ENCODE data around the gene ZNF750.

The ZNF750 gene

GRCh38 chr17:82836823-82837357, 2.9 kb downstream of the ZNF750 start:
- peak overlapping the region; percentile 97 for H3K27ac ChIP-seq
- DNase-seq (ENCODE audit: low spot score): no peak
- CTCF ChIA-PET: interaction anchor here (0.7 to 3.6 kb wide), 4 partner anchors 19 to 81 kb away, joined by 3 to 20 read pairs (median 3); no protein-coding TSS in a partner anchor
- TF ChIP-seq CTCF (conservative IDR thresholded peaks at IDR 0.05; ENCODE audit: low read depth): no peak
- POLR2A ChIA-PET (ENCODE audit: low non-redundant PET): interaction anchor here (1.0 to 1.4 kb wide), 2 partner anchors 38 kb away, joined by 3 to 8 read pairs; no protein-coding TSS in a partner anchor

DNA sequence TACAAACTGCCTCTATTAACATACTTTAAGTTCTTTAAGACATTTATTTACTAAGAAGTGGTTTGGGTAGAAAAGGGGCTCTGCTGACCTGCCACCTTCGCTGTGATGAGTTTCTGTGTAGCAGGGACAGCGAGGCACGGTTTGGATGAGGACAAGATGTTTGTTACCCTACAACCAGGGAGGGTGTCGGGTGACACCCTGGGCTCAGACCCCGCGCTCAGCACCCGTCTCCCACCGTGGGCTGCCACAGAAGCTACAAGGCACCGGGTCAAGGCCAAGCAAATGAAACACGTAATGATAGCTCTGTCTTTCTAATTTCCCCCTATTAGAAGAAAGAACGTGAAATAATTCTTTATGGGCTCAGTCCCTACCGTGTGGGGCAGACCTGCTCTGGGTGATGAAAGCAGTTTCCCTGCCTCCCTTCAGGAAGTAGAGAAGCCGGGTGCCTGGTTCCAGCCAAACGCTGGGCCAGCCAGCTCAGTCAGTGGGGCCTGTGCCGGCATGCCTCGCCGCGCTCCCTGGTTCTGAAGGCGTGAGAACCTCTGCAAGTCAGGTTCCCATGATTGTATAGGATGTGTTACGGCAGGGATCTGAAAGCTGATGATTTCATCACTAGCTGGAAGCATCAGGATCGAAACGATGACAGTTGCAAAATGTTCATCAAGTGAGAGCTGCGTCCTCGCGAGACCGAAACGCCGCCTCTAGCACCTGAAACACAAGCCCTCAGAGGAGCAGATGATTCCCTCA, 3.9 kb downstream of the ZNF750 start:
- H3K27ac ChIP-seq: peak overlapping the region; percentile 97
- no peak for TF ChIP-seq CTCF (conservative IDR thresholded peaks at IDR 0.05; ENCODE audit: low read depth)
- ChIA-PET CTCF (interaction anchor here (0.6 to 3.6 kb wide), 3 partner anchors 12 to 40 kb away, joined by 3 to 20 read pairs (median 3); no protein-coding TSS in a partner anchor), POLR2A (ENCODE audit: low non-redundant PET) (interaction anchor here (1.4 kb wide), 1 partner anchor 39 kb away, joined by 8 read pairs; no protein-coding TSS in a partner anchor)
- DNase-seq (ENCODE audit: low spot score): peak; percentile 93

DNA sequence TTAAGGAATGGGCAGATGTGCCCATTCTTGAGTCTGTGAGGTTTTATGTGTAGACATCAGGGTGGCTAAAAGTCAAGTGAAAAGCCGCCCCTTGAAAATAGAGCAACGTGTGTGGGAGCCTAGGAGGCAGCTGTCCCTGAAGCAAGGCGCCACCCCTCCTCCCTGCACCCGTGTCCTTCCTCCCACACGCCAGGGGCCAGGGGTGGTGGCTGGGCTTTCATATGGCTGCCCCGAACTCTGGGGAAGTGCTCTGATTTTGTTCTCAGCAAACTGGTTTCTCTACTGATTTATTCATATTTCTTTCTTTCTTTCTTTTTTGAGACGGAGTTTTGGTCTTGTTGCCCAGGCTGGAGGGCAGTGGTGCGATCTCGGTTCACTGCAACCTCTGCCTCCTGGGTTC, 4.7 kb downstream of the ZNF750 start:
- CTCF ChIA-PET: no interaction called here
- no peak for DNase-seq (ENCODE audit: low spot score)
- peak overlapping the region; percentile 97 for H3K27ac ChIP-seq
- POLR2A ChIA-PET (ENCODE audit: low non-redundant PET): no interaction called here
- no peak for TF ChIP-seq CTCF (conservative IDR thresholded peaks at IDR 0.05; ENCODE audit: low read depth)

- ChIA-PET POLR2A (ENCODE audit: low non-redundant PET) (no interaction called here), CTCF (no interaction called here)
- TF ChIP-seq CTCF (conservative IDR thresholded peaks at IDR 0.05; ENCODE audit: low read depth): no peak
- peak overlapping the region; percentile 97 for H3K27ac ChIP-seq
- no peak for DNase-seq (ENCODE audit: low spot score)
Measured at GRCh38 chr17:82832881-82833475, 6.8 kb downstream of the ZNF750 start.

GRCh38 chr17:82832411-82832810, 7.4 kb downstream of the ZNF750 start:
- ChIA-PET POLR2A (ENCODE audit: low non-redundant PET) (no interaction called here), CTCF (no interaction called here)
- H3K27ac ChIP-seq: peak overlapping the region; percentile 97
- no peak for DNase-seq (ENCODE audit: low spot score)
- TF ChIP-seq CTCF (conservative IDR thresholded peaks at IDR 0.05; ENCODE audit: low read depth): no peak

DNA sequence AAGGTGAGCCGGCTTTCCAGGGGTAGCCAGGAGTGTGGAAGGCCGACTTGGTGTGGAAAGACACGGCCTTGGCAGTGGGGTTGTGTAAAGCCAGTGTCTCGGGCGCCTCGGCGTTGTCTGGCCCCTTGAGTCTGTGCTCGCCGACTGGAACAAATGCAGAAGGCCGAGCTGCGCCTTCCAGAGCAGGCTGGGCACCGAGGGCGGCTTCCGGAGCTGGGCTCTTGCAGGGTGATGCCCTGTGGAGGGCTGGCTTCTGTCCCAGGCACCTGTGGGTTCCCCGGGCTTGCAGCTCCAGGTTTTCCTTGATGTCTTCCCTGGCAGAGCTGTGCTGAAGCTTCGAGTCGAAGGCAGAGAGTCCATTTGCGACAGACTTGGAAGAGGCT, 8.0 kb downstream of the ZNF750 start:
- TF ChIP-seq CTCF (conservative IDR thresholded peaks at IDR 0.05; ENCODE audit: low read depth): no peak
- CTCF ChIA-PET: no interaction called here
- DNase-seq (ENCODE audit: low spot score): no peak
- peak overlapping the region; percentile 97 for H3K27ac ChIP-seq
- POLR2A ChIA-PET (ENCODE audit: low non-redundant PET): no interaction called here

All from RWPE1 (cell line).